Naive thymus-derived CD8-positive, alpha-beta T cell (primary cell): ENCODE data around the gene TBC1D26. TPM values are rescaled to one million over a fixed set of nuclear protein-coding genes. Genes with fewer than 3 reads are reported as not detected.

Source experiments
- polyA plus RNA-seq, 3 donors: library from polyadenylated mRNA; unstranded; fragments of 300-500 nt; fragmentation: Illumina TruSeq; gene quantifications; one replicate each; pipeline ENCODE4 v1.2.3, GENCODE V29; 2021
- total RNA-seq, 8 experiments: library from RNA in 2 of 8; stranded (reverse) in 2 of 8; gene quantifications; one replicate each; pipeline ENCODE4 v1.2.3 and lab custom pipeline; 2021 to 2026

Gene TBC1D26
- total and polyA plus RNA-seq, 5 experiments from 2014 or later = 1.0 TPM; not detected in 4

Other genes starting within 250 kb of the TBC1D26 start
- gene TVP23C, start 168.8 kb upstream of the TBC1D26 start, total RNA-seq = 10 to 100 TPM; 16.1 to 22.2 TPM
- gene TVP23C, start 168.8 kb upstream of the TBC1D26 start, polyA plus RNA-seq = 1 to 10 TPM; 1.2 to 4.1 (median 3.6) TPM
- under 1 TPM; 0.62 to 0.77 TPM for gene FBXW10B, start 112.6 kb upstream of the TBC1D26 start, total RNA-seq
- not detected for gene FBXW10B, start 112.6 kb upstream of the TBC1D26 start, polyA plus RNA-seq
- gene TRIM16, start 48.0 kb upstream of the TBC1D26 start, total RNA-seq = 1 to 10 TPM; 6.8 to 8.6 TPM
- 1 to 10 TPM; 1.3 to 4.8 (median 2.6) TPM for gene TRIM16, start 48.0 kb upstream of the TBC1D26 start, polyA plus RNA-seq
- 10 to 100 TPM; 27.5 to 32.3 TPM for gene ZNF286A, start 32.5 kb upstream of the TBC1D26 start, total RNA-seq
- gene ZNF286A, start 32.5 kb upstream of the TBC1D26 start, polyA plus RNA-seq = 10 to 100 TPM; 13.8 to 22.0 (median 16.8) TPM
- not detected for gene ADORA2B, start 212.8 kb downstream of the TBC1D26 start, total RNA-seq
- gene ADORA2B, start 212.8 kb downstream of the TBC1D26 start, polyA plus RNA-seq = 1 to 10 TPM in 1 of 3 donors, under 1 TPM in 2; 0.23 to 2.2 (median 0.57) TPM